Activated T-helper 1 cell treated with anti-CD3 and anti-CD28 coated beads, Interleukin-12 subunit alpha, Interleukin-12 subunit beta, Interleukin-2, Interleukin-4 antibody, amounts not matched to agents 30 ng/mL and 10 ng/mL and 1 ng/mL, durations not matched to agents 14 hours and 24 hours and 36 hours (primary cell): ENCODE measurements around the gene ESRRA. TPM values are rescaled to one million over a fixed set of nuclear protein-coding genes. Genes with fewer than 3 reads are reported as not detected.
A peak's percentile ranks its signal among the peaks of the same experiment; 100 is the strongest.

Source experiments
- DNase-seq: peaks from one replicate; pipeline ENCODE4 v3.0.0; 2021; ENCODE audit warnings: low spot score
- H3K27ac Mint-ChIP-seq: one replicate; pipeline ENCODE4 v1.8.0; 2021; ENCODE audit warnings: mild to moderate bottlenecking, mixed read lengths
- H3K27me3 Mint-ChIP-seq: one replicate; pipeline ENCODE4 v1.8.0; 2022; ENCODE audit warnings: mild to moderate bottlenecking, moderate library complexity, mixed read lengths; ENCODE audit not compliant: insufficient read depth
- H3K36me3 Mint-ChIP-seq: one replicate; pipeline ENCODE4 v1.8.0; 2021; ENCODE audit warnings: low read depth, mixed read lengths
- H3K4me1 Mint-ChIP-seq: one replicate; pipeline ENCODE4 v1.8.0; 2021; ENCODE audit warnings: low read depth, mixed read lengths
- H3K4me3 Mint-ChIP-seq: one replicate; pipeline ENCODE4 v1.8.0; 2021; ENCODE audit warnings: mild to moderate bottlenecking, moderate library complexity, mixed read lengths
- H3K9me3 Mint-ChIP-seq: one replicate; pipeline ENCODE4 v1.8.0; 2021; ENCODE audit warnings: mixed read lengths
- intact Hi-C: fragments of 100-400 bp; cut with micrococcal nuclease; formaldehyde crosslinking; loops from one replicate; pipeline ENCODE4 v1.15.1; 2024
- total RNA-seq: library from RNA; stranded (reverse); gene quantifications from 2 replicates; pipeline ENCODE4 v1.2.3, GENCODE V29; 2022

ESRRA gene
- total RNA-seq, 1 donor from 2014 or later: 64.4 TPM

- H3K36me3 Mint-ChIP-seq: peaks cover 5% of the 10 kb centered on the region
- no peaks in the 10 kb centered on the region for H3K9me3 Mint-ChIP-seq
- H3K4me3 Mint-ChIP-seq: peak overlapping the region; percentile 65
- peaks cover 45% of the 10 kb centered on the region for H3K27me3 Mint-ChIP-seq
- no peak for DNase-seq
- H3K4me1 Mint-ChIP-seq: peaks cover 16% of the 10 kb centered on the region
- intact Hi-C loops: no loop called here
- H3K27ac Mint-ChIP-seq: peak overlapping the region; percentile 63
Measured at GRCh38 chr11:64290352-64291261, 14.7 kb upstream of the ESRRA start.

GRCh38 chr11:64291262-64291751, 14.0 kb upstream of the ESRRA start, which contains the start of gene KCNK4:
TSS of gene KCNK4 (plus strand) at chr11:64291302. CDS start at chr11:64293019, 1,717 bp downstream.
- peaks cover 13% of the 10 kb centered on the region for H3K4me1 Mint-ChIP-seq
- peaks cover 5% of the 10 kb centered on the region for H3K36me3 Mint-ChIP-seq
- DNase-seq: no peak
- peak within 1 kb of the TSS; percentile 65 for H3K4me3 Mint-ChIP-seq
- peaks cover 52% of the 10 kb centered on the region for H3K27me3 Mint-ChIP-seq
- intact Hi-C loops: no loop called here
- peak within 1 kb of the TSS; percentile 63 for H3K27ac Mint-ChIP-seq
- H3K9me3 Mint-ChIP-seq: no peaks in the 10 kb centered on the region

- no peak for DNase-seq
- peaks cover 7% of the 10 kb centered on the region for H3K4me1 Mint-ChIP-seq
- no peak overlapping the region for H3K4me3 Mint-ChIP-seq
- H3K27me3 Mint-ChIP-seq: peaks cover 58% of the 10 kb centered on the region
- H3K36me3 Mint-ChIP-seq: peaks cover 4% of the 10 kb centered on the region
- intact Hi-C loops: loop anchor here (1.0 kb wide), 1 partner anchor 9 kb away; no protein-coding TSS in a partner anchor
- no peaks in the 10 kb centered on the region for H3K9me3 Mint-ChIP-seq
- H3K27ac Mint-ChIP-seq: no peak overlapping the region
Measured at GRCh38 chr11:64291752-64292459, 13.4 kb upstream of the ESRRA start.

GRCh38 chr11:64292460-64293254, 12.7 kb upstream of the ESRRA start:
- intact Hi-C loops: loop anchor here (1.0 kb wide), 1 partner anchor 9 kb away; no protein-coding TSS in a partner anchor
- peaks cover 5% of the 10 kb centered on the region for H3K36me3 Mint-ChIP-seq
- H3K27me3 Mint-ChIP-seq: peaks cover 64% of the 10 kb centered on the region
- no peaks in the 10 kb centered on the region for H3K9me3 Mint-ChIP-seq
- no peak overlapping the region for H3K27ac Mint-ChIP-seq
- DNase-seq: no peak
- H3K4me1 Mint-ChIP-seq: peaks cover 10% of the 10 kb centered on the region
- H3K4me3 Mint-ChIP-seq: peak overlapping the region; percentile 53

GRCh38 chr11:64294774-64295173, 10.6 kb upstream of the ESRRA start:
- peaks cover 11% of the 10 kb centered on the region for H3K4me1 Mint-ChIP-seq

GRCh38 chr11:64295760-64296159, 9.6 kb upstream of the ESRRA start:
- H3K4me3 Mint-ChIP-seq: no peak overlapping the region
- H3K27me3 Mint-ChIP-seq: peaks cover 80% of the 10 kb centered on the region
- H3K4me1 Mint-ChIP-seq: peaks cover 13% of the 10 kb centered on the region
- no peak for DNase-seq
- H3K27ac Mint-ChIP-seq: no peak overlapping the region
- H3K9me3 Mint-ChIP-seq: no peaks in the 10 kb centered on the region
- peaks cover 7% of the 10 kb centered on the region for H3K36me3 Mint-ChIP-seq
- intact Hi-C loops: no loop called here

More at GRCh38 chr11:64294774-64295173, 10.6 kb upstream of the ESRRA start:
- intact Hi-C loops: no loop called here
- Mint-ChIP-seq H3K4me3 (no peak overlapping the region), H3K36me3 (peaks cover 8% of the 10 kb centered on the region), H3K27me3 (peaks cover 81% of the 10 kb centered on the region), H3K27ac (no peak overlapping the region), H3K9me3 (no peaks in the 10 kb centered on the region)
- no peak for DNase-seq

GRCh38 chr11:64296236-64296635, 9.1 kb upstream of the ESRRA start:
- intact Hi-C loops: no loop called here
- peaks cover 13% of the 10 kb centered on the region for H3K4me1 Mint-ChIP-seq
- DNase-seq: no peak
- H3K4me3 Mint-ChIP-seq: no peak overlapping the region
- H3K27ac Mint-ChIP-seq: no peak overlapping the region
- peaks cover 78% of the 10 kb centered on the region for H3K27me3 Mint-ChIP-seq
- H3K36me3 Mint-ChIP-seq: peaks cover 5% of the 10 kb centered on the region
- no peaks in the 10 kb centered on the region for H3K9me3 Mint-ChIP-seq

GRCh38 chr11:64296830-64297698, 8.3 kb upstream of the ESRRA start:
- no peak for DNase-seq
- peaks cover 13% of the 10 kb centered on the region for H3K4me1 Mint-ChIP-seq
- H3K9me3 Mint-ChIP-seq: no peaks in the 10 kb centered on the region
- H3K4me3 Mint-ChIP-seq: no peak overlapping the region
- H3K27ac Mint-ChIP-seq: no peak overlapping the region
- H3K36me3 Mint-ChIP-seq: peaks cover 5% of the 10 kb centered on the region
- peaks cover 83% of the 10 kb centered on the region for H3K27me3 Mint-ChIP-seq
- intact Hi-C loops: no loop called here

GRCh38 chr11:64297699-64298358, 7.5 kb upstream of the ESRRA start:
- no peak for DNase-seq
- Mint-ChIP-seq H3K9me3 (no peaks in the 10 kb centered on the region), H3K4me1 (peaks cover 13% of the 10 kb centered on the region), H3K4me3 (no peak overlapping the region), H3K27ac (no peak overlapping the region), H3K27me3 (peaks cover 80% of the 10 kb centered on the region), H3K36me3 (peaks cover 5% of the 10 kb centered on the region)
- intact Hi-C loops: no loop called here

- peaks cover 67% of the 10 kb centered on the region for H3K27me3 Mint-ChIP-seq
- intact Hi-C loops: no loop called here
- peak overlapping the region; percentile 72 for H3K27ac Mint-ChIP-seq
- H3K4me1 Mint-ChIP-seq: peaks cover 16% of the 10 kb centered on the region
- no peaks in the 10 kb centered on the region for H3K9me3 Mint-ChIP-seq
- H3K36me3 Mint-ChIP-seq: peaks cover 5% of the 10 kb centered on the region
- DNase-seq: no peak
- H3K4me3 Mint-ChIP-seq: peak overlapping the region; percentile 51
Measured at GRCh38 chr11:64298966-64299846, 6.1 kb upstream of the ESRRA start.
